K562 (cell line): ENCODE results near the gene LASP1NB.

Experiments
- CTCF ChIP-seq, 3 experiments: IDR thresholded peaks in 2 of 3; conservative IDR thresholded peaks in 1 of 3; 2 replicates each; pipeline ENCODE4 v1.5.1; 2011 to 2012; ENCODE audit warnings: low read length in 3 of 3, mild to moderate bottlenecking in 3 of 3, control low read depth in 2 of 3, improper control_type of control experiment in 1 of 3, inconsistent platforms in 1 of 3, low read depth in 1 of 3, mixed read lengths in 1 of 3, moderate library complexity in 1 of 3; ENCODE audit not compliant: insufficient read depth in 2 of 3
- ELF2 ChIP-seq: fragments of 250-450 bp; sonication (Bioruptor Pico); IDR thresholded peaks from 2 replicates; pipeline ENCODE4 v1.5.0; 2021; ENCODE audit warnings: mild to moderate bottlenecking
- GABPA ChIP-seq: fragments of 200-800 bp; sonication (Bioruptor generic); conservative IDR thresholded peaks from 2 replicates; pipeline ENCODE4 v1.6.1; 2016; ENCODE audit warnings: low read depth, missing genetic modification characterization, missing compliant biosample characterization
- HEY1 ChIP-seq: fragments of 250-450 bp; sonication (Bioruptor Pico); IDR thresholded peaks from 2 replicates; pipeline ENCODE4 v1.5.0; 2020; ENCODE audit warnings: mild to moderate bottlenecking, moderate library complexity, borderline replicate concordance
- NONO ChIP-seq, 2 experiments: fragments of 200-400 bp in 1 of 2; fragments of 450-650 bp in 1 of 2; formaldehyde crosslinking in 1 of 2; IDR thresholded peaks; 2 replicates each; pipeline ENCODE4 v1.6.1; 2017; ENCODE audit warnings: low read depth in 2 of 2, mild to moderate bottlenecking in 2 of 2, moderate library complexity in 2 of 2, low read length in 1 of 2
- SIN3B ChIP-seq: fragments of 450-650 bp; IDR thresholded peaks from 2 replicates; pipeline ENCODE4 v1.6.1; 2017; ENCODE audit warnings: low read depth, mild to moderate bottlenecking, moderate library complexity

- TF ChIP-seq CTCF (IDR thresholded peaks at IDR 0.05 in 2 of 3, conservative IDR thresholded peaks at IDR 0.05 in 1 of 3; ENCODE audit: insufficient read depth in 2 of 3, low read depth in 1 of 3, low read length in 3 of 3) (no peak), GABPA (no peak), SIN3B (no peak), NONO (IDR thresholded peaks at IDR 0.05; ENCODE audit: low read depth in 2 of 2, low read length in 1 of 2) (no peak), ELF2 (CRISPR knock-in tag) (no peak), HEY1 (CRISPR knock-in tag) (no peak)
Measured at GRCh38 chr17:38967290-38967738, 41.9 kb downstream of the LASP1NB start, which contains the start of gene FBXO47.
